HepG2 (cell line): ENCODE measurements around the gene ANKRD39. TPM values are rescaled to one million over a fixed set of nuclear protein-coding genes. Genes with fewer than 3 reads are reported as not detected.

Source experiments
- BORCS8-MEF2B ChIP-seq: sonication (generic); formaldehyde crosslinking; IDR thresholded peaks from 2 replicates; pipeline ENCODE4 v1.8.0; 2022; ENCODE audit warnings: mild to moderate bottlenecking, missing genetic modification reagents
- FOSL2 ChIP-seq: sonication (generic); formaldehyde crosslinking; IDR thresholded peaks from 2 replicates; pipeline ENCODE4 v1.4.0; 2020; ENCODE audit warnings: missing genetic modification reagents
- HNRNPUL1 ChIP-seq: fragments of 200-400 bp; formaldehyde crosslinking; IDR thresholded peaks from 2 replicates; pipeline ENCODE4 v1.6.1; 2017; ENCODE audit warnings: low read depth, mild to moderate bottlenecking, low read length, moderate library complexity
- LRRFIP1 ChIP-seq: sonication (generic); formaldehyde crosslinking; conservative IDR thresholded peaks from 2 replicates; pipeline ENCODE4 v1.4.0; 2020; ENCODE audit warnings: missing genetic modification reagents
- MYC ChIP-seq: sonication (generic); formaldehyde crosslinking; IDR thresholded peaks from 2 replicates; pipeline ENCODE4 v1.9.0; 2021; ENCODE audit warnings: missing genetic modification reagents, borderline replicate concordance
- PAWR ChIP-seq: sonication (generic); formaldehyde crosslinking; IDR thresholded peaks from 2 replicates; pipeline ENCODE4 v1.4.0; 2020; ENCODE audit warnings: missing genetic modification reagents, mild to moderate bottlenecking, borderline replicate concordance
- POLR2G ChIP-seq: fragments of 200-400 bp; formaldehyde crosslinking; IDR thresholded peaks from 2 replicates; pipeline ENCODE4 v1.6.1; 2018; ENCODE audit warnings: mild to moderate bottlenecking, low read depth, low read length, moderate library complexity
- SMAD1 ChIP-seq: sonication (generic); formaldehyde crosslinking; IDR thresholded peaks from 2 replicates; pipeline ENCODE4 v1.4.0; 2020; ENCODE audit warnings: missing genetic modification reagents, low read depth, mild to moderate bottlenecking, borderline replicate concordance
- YY1 ChIP-seq: IDR thresholded peaks from 2 replicates; pipeline ENCODE4 v1.6.1; 2011; ENCODE audit warnings: low read length, low read depth, moderate library complexity, mild to moderate bottlenecking; ENCODE audit not compliant: insufficient read depth, insufficient replicate concordance
- ZNF484 ChIP-seq: sonication (generic); formaldehyde crosslinking; IDR thresholded peaks from 2 replicates; pipeline ENCODE4 v1.5.1; 2020; ENCODE audit warnings: mild to moderate bottlenecking, low read depth, missing genetic modification reagents, borderline replicate concordance
- ZNF549 ChIP-seq: sonication (generic); formaldehyde crosslinking; IDR thresholded peaks from 2 replicates; pipeline ENCODE4 v1.5.0; 2020; ENCODE audit warnings: missing genetic modification reagents
- ZNF589 ChIP-seq: sonication (generic); formaldehyde crosslinking; conservative IDR thresholded peaks from 2 replicates; pipeline ENCODE4 v1.8.0; 2022; ENCODE audit warnings: mild to moderate bottlenecking, moderate library complexity, missing genetic modification reagents
- ZNF747 ChIP-seq: sonication (generic); formaldehyde crosslinking; IDR thresholded peaks from 2 replicates; pipeline ENCODE4 v1.8.1; 2023; ENCODE audit warnings: missing genetic modification reagents, mild to moderate bottlenecking, borderline replicate concordance
- ZNF770 ChIP-seq: sonication (generic); formaldehyde crosslinking; IDR thresholded peaks from 2 replicates; pipeline ENCODE4 v1.5.0; 2020; ENCODE audit warnings: mild to moderate bottlenecking, missing genetic modification reagents
- ZNF816 ChIP-seq: sonication (generic); formaldehyde crosslinking; IDR thresholded peaks from 2 replicates; pipeline ENCODE4 v1.8.0; 2022; ENCODE audit warnings: missing genetic modification reagents, mild to moderate bottlenecking, borderline replicate concordance
- polyA plus RNA-seq, 8 experiments: library from polyadenylated mRNA; depleted of rRNA in 3 of 8; stranded (reverse) in 7 of 8; unstranded in 1 of 8; fragments of >200 nt; fragmentation: Illumina TruSeq in 4 of 8; extraction: Trizol in 4 of 8; gene quantifications; 2 replicates each; pipeline versions ENCODE4 v1.2.1 to v1.2.3, GENCODE V29; 2011 to 2016; ENCODE audit warnings: low read depth in 4 of 8, missing spikeins in 1 of 8, mixed read lengths in 1 of 8; ENCODE audit not compliant: insufficient read depth in 1 of 8
- total RNA-seq, 5 experiments: library from RNA; depleted of rRNA; stranded (reverse); fragments of >200 nt; fragmentation: Illumina TruSeq; extraction: Trizol; gene quantifications; 2 replicates each; pipeline ENCODE4 v1.2.3, GENCODE V29; 2016; ENCODE audit warnings: low read depth in 1 of 5
- TF ChIP-seq, protein P1 (sequence below): sonication (generic); formaldehyde crosslinking; IDR thresholded peaks from 2 replicates; pipeline ENCODE4 v1.4.0; 2020; ENCODE audit warnings: missing genetic modification reagents
- TF ChIP-seq, protein P2 (sequence below): sonication (generic); formaldehyde crosslinking; IDR thresholded peaks from 2 replicates; pipeline ENCODE4 v1.8.1; 2022; ENCODE audit warnings: mild to moderate bottlenecking, missing genetic modification reagents
- TF ChIP-seq, protein P3 (sequence below): sonication (generic); formaldehyde crosslinking; IDR thresholded peaks from 2 replicates; pipeline ENCODE4 v1.4.0; 2020; ENCODE audit warnings: mild to moderate bottlenecking, missing genetic modification reagents

Gene ANKRD39
- total and polyA plus RNA-seq, 2 of the 13 experiments (the other 11 are each of a cell fraction or from before 2014, with no cell fraction given) = 23.2 to 24.8 TPM

- TF ChIP-seq, protein P1, sequence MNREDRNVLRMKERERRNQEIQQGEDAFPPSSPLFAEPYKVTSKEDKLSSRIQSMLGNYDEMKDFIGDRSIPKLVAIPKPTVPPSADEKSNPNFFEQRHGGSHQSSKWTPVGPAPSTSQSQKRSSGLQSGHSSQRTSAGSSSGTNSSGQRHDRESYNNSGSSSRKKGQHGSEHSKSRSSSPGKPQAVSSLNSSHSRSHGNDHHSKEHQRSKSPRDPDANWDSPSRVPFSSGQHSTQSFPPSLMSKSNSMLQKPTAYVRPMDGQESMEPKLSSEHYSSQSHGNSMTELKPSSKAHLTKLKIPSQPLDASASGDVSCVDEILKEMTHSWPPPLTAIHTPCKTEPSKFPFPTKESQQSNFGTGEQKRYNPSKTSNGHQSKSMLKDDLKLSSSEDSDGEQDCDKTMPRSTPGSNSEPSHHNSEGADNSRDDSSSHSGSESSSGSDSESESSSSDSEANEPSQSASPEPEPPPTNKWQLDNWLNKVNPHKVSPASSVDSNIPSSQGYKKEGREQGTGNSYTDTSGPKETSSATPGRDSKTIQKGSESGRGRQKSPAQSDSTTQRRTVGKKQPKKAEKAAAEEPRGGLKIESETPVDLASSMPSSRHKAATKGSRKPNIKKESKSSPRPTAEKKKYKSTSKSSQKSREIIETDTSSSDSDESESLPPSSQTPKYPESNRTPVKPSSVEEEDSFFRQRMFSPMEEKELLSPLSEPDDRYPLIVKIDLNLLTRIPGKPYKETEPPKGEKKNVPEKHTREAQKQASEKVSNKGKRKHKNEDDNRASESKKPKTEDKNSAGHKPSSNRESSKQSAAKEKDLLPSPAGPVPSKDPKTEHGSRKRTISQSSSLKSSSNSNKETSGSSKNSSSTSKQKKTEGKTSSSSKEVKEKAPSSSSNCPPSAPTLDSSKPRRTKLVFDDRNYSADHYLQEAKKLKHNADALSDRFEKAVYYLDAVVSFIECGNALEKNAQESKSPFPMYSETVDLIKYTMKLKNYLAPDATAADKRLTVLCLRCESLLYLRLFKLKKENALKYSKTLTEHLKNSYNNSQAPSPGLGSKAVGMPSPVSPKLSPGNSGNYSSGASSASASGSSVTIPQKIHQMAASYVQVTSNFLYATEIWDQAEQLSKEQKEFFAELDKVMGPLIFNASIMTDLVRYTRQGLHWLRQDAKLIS (CRISPR knock-in tag) = no peak
- TF ChIP-seq LRRFIP1 (CRISPR knock-in tag) (no peak), POLR2G (peak; percentile 37; the same call in 1 of the 2 replicates), YY1 (no peak), FOSL2 (CRISPR knock-in tag) (no peak), ZNF589 (CRISPR knock-in tag) (no peak), ZNF549 (CRISPR knock-in tag) (no peak), PAWR (CRISPR knock-in tag) (no peak), SMAD1 (CRISPR knock-in tag) (no peak), ZNF816 (CRISPR knock-in tag) (no peak), ZNF770 (CRISPR knock-in tag) (no peak), BORCS8-MEF2B (peak; percentile 56; the same call in 1 of the 2 replicates), ZNF747 (no peak), MYC (no peak), HNRNPUL1 (no peak), ZNF484 (no peak)
- TF ChIP-seq, protein P2, sequence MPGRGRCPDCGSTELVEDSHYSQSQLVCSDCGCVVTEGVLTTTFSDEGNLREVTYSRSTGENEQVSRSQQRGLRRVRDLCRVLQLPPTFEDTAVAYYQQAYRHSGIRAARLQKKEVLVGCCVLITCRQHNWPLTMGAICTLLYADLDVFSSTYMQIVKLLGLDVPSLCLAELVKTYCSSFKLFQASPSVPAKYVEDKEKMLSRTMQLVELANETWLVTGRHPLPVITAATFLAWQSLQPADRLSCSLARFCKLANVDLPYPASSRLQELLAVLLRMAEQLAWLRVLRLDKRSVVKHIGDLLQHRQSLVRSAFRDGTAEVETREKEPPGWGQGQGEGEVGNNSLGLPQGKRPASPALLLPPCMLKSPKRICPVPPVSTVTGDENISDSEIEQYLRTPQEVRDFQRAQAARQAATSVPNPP (CRISPR knock-in tag) = no peak
- TF ChIP-seq, protein P3, sequence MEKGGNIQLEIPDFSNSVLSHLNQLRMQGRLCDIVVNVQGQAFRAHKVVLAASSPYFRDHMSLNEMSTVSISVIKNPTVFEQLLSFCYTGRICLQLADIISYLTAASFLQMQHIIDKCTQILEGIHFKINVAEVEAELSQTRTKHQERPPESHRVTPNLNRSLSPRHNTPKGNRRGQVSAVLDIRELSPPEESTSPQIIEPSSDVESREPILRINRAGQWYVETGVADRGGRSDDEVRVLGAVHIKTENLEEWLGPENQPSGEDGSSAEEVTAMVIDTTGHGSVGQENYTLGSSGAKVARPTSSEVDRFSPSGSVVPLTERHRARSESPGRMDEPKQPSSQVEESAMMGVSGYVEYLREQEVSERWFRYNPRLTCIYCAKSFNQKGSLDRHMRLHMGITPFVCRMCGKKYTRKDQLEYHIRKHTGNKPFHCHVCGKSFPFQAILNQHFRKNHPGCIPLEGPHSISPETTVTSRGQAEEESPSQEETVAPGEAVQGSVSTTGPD (CRISPR knock-in tag) = no peak
Observed at GRCh38 chr2:96839293-96839874, 18.4 kb downstream of the ANKRD39 start (continued).
